GM18505 (cell line): ENCODE results near the gene OGT.

Experiments
- ATAC-seq: cut with Tn5 transposase; IDR thresholded peaks from one replicate; pipeline ENCODE4 v1.9.1; 2021; ENCODE audit not compliant: unreplicated experiment
- POLR2A ChIP-seq: IDR thresholded peaks from 4 replicates; pipeline ENCODE4 v1.6.1; 2011; ENCODE audit warnings: borderline replicate concordance; ENCODE audit not compliant: insufficient read depth, insufficient read length; ENCODE audit errors: extremely low read depth

The OGT gene

GRCh38 chrX:71612256-71612655, 79.4 kb downstream of the OGT start:
- ATAC-seq, result no peak
- no peak for TF ChIP-seq POLR2A

- ATAC-seq, result no peak
- no peak for TF ChIP-seq POLR2A
Measured at GRCh38 chrX:71615056-71615455, 82.2 kb downstream of the OGT start.

GRCh38 chrX:71615954-71616353, 83.0 kb downstream of the OGT start:
- ATAC-seq, result no peak
- TF ChIP-seq POLR2A, result peak; percentile 3

- no peak for ATAC-seq
- peak; percentile 51 for TF ChIP-seq POLR2A
Measured at GRCh38 chrX:71616672-71617529, 84.0 kb downstream of the OGT start.

GRCh38 chrX:71617742-71618141, 84.8 kb downstream of the OGT start:
- no peak for ATAC-seq
- TF ChIP-seq POLR2A, result no peak

GRCh38 chrX:71618303-71618721, 85.4 kb downstream of the OGT start, which contains the start of gene CXCR3:
Gene CXCR3 (minus strand): TSS chrX:71618511. CDS start chrX:71618449, 62 bp downstream.
- peak; percentile 74 for TF ChIP-seq POLR2A
- peak; percentile 50 for ATAC-seq

- no peak for ATAC-seq
- no peak for TF ChIP-seq POLR2A
Measured at GRCh38 chrX:71618787-71619186, 85.9 kb downstream of the OGT start.

- TF ChIP-seq POLR2A, result peak; percentile 39
- no peak for ATAC-seq
Measured at GRCh38 chrX:71619193-71619592, 86.3 kb downstream of the OGT start.

GRCh38 chrX:71619986-71620385, 87.1 kb downstream of the OGT start:
- no peak for TF ChIP-seq POLR2A
- no peak for ATAC-seq

- no peak for ATAC-seq
- no peak for TF ChIP-seq POLR2A
Measured at GRCh38 chrX:71621603-71622002, 88.7 kb downstream of the OGT start.

- TF ChIP-seq POLR2A, result no peak
- no peak for ATAC-seq
Measured at GRCh38 chrX:71622032-71622575, 89.2 kb downstream of the OGT start.

- ATAC-seq, result peak; percentile 55
- TF ChIP-seq POLR2A, result peak; percentile 61
Measured at GRCh38 chrX:71622576-71623450, 89.9 kb downstream of the OGT start.

- no peak for ATAC-seq
Measured at GRCh38 chrX:71623714-71624113, 90.8 kb downstream of the OGT start.

GRCh38 chrX:71625471-71625870, 92.6 kb downstream of the OGT start:
- ATAC-seq, result no peak
- no peak for TF ChIP-seq POLR2A

More at GRCh38 chrX:71623714-71624113, 90.8 kb downstream of the OGT start:
- TF ChIP-seq POLR2A, result no peak
